ENCODE data around the gene COL17A1.

The COL17A1 gene

DNA sequence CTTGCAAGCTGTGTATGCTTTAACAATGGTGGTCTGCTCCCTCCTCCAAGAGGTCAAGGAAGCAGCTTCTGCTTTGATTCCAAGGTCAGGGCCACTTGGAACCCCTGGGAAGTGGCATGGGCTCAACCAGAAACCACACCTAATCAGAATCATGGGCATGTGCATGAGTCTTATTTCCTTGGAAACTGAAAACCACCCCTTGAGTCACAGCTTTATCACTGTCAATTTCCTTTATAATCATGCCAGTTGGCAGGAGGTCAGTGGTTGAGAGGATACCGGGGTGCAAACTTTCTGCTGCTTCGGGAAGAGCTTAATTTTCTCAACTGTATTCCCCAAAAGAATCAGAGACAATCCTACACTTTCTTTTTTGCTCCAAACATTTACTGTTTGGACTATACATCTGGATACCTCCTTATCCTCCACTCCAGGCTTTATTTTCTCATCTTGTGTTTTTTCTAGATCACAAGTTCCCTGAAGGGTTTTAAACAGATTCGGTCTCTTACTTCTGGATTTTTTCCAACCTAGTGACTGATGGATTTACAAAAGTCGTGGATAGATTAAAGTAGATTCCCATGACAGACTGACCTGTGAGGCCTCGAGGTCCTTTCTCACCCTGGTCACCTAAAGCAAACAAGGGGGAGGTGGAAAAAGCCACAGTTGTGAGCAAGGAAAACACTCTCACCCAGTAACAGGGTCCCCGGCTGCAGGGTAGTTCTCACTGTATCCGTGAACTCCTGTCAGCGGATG, 36.0 kb downstream of the COL17A1 start:
- DNase-seq = no peak

DNA sequence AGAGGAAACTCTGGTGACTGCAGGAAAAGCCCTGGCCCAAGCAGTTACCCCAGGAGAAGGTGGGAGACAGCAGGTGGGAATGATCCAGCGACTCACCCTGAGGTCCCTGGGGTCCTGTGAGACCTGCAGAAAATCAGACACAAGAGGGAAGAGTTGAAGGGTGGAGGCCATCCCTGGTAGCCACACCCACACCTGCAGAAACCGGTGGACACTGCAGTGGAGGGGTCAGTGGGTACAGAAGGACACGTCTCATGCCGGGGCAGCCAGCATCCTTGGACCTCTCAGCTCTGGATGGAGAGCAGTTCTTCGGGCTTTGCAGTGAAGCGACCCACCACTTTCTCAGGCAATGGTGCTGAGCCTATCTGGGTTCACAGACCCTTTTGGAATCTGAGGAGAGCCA, 39.0 kb downstream of the COL17A1 start:
- no peak for DNase-seq

DNA sequence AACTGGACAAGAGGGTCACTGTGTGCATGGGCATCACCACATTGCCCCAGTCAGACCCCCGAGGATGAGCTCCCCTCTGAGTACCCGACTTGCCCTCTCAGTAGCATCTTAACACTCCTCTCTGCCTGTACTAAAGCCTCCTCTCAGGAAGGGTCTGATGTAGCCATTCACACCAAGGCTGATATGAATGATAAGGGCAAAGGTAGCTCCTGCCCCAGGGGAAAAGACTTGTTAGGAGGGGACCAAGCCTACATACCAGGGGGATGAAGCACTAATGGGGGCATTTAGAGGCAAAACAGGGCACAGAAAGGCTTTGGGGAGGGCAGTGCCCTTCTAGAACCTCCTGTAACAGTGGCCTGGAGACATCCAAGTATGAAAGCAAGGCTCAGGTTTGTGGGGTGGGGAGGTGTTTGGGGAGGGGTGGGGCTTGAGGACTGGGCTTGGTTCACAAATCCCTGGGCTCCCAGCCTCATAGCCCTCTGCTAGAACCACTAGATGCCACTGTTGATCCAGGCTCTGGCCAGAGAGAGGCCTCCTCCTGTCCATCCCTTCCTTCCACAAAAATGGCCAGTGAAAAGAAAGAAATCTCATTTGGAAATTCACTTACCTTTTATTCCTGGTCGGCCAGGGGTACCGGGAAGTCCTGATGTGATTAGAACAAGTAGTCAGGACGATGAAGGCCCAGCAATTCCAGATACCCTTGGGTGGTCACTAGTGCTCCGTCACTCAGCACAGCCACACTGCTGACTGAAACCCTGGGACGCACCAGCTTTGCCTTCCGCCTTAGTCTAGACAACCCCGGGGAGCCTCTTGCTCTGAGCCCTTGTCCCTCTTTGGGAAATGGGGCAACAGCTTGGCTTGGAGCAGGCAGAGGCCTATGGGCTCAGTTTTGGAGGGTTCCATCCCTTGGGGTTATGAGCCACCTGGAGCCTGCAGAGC, 40.3 kb downstream of the COL17A1 start:
- DNase-seq = no peak

DNA sequence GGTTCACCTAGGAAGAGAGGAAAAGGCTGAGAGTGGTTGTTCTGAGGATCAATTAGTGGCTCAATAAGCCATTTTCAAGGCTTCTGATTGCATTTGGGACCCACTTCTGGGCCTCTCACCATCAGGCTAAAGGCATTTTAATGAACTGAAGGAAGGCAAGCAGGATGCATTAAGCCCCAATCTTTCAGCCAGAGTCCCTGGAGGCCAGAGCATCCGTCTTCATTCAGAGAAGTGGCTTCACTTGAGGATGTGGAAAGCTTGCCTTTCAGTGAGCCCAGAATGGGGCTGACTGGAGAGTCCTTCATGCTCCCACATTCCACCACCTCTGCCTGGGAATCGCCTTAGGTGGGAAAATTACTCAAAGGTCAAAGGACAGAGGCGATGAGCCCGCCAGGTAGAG, 41.8 kb downstream of the COL17A1 start:
- DNase-seq = no peak

DNA sequence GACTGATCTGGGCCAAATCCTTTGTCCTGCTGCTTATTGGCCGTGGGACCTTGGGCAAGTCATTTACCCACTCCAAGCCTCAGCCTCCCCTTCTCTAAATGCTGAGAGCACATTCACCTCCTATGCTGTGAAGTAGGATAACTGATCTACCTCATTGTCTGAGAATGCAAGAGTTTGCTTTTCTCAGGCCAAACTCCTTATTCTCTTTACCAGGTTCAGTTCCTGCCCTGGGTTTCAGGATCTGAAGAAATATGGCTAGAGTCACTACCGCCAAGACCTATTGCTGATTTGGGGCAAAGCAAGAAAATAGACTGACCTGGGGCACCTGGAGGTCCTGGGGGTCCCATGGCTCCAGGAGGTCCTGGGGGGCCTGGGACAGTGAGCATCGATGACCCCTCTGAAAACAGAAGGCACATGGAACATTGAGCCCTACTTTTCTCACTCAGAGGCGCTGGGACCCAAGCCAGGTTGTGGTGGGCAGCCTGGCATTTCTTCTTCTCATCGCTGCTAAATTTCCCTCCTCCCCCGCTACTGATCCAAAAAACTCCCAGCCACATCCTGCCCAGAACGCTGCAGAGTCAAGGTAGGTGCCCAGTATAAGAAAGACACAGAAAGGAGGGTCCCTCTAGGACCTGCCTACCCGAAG, 42.4 kb downstream of the COL17A1 start:
- no peak for DNase-seq

DNA sequence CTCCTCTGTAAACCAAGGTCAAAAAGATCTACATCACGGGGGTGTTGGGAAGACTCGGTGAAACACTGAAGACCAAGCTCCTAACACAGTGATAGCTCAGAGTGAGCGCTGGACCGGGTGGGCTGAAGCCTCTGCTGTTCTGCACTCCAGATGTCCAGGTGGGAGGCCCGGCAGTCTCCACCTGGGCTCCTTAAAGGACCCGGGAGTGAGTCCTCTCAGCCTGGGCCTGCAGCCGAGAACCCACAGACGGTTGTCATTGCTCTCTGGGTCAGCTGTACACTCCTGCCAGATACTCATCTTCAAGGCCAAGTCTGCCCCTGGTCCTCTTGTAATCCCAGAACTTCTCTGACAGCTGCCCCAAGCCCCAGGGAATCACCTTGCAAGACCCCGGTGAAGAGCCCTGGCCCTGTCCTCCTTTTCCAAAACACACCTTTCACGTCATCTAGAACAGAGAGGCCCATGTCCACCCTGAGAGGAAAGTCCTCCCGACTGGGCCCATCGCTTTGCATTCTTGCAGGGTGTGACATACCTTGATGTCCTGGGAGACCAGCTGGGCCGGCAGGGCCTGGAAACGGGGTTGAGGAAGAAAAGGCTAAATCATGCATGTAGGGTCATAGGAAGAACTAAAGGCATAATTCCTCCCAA, 43.7 kb downstream of the COL17A1 start:
- no peak for DNase-seq

DNA sequence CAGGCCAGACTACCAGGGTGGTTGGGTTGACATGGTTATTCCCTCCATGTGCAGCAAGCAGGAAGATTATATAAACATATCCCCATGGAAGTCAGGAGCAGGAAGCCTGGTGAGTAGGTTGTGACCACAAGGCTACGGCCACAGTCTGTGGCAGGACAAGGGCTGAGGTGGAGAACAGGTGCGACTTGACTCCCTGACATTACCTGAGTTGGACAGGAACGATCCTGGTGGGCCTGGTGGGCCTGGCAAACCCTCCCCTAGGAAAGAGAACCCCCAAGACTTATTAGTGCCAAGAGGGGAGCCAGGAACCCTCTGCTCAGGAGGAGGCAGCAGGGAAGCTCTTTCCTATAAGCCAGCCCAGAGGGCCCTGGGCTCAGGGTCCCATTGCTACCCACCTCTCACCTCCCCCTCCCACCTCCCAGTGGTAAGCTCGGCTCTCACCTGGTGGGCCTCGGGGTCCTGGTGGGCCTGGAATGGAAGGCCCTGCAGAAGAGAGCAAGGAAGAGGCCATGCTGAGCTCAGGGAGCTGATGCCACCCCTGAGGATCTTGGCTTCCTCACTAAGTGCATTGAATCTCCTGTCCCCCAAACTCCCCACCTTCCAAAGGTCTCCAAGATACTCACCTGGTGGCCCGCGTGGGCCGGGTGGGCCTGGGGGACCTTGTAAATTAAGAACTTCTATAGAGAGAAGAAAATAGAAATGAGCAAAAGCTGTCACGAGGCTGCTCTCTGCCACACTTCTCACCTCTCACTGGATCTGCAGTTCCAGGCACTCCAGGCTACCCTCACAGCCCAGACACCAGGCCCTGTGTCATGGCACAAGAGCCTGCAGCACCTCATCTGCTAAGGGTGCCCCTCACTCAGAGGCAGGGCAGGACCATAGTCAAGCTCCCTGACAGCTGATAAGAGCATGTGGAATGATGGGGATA, 44.6 kb downstream of the COL17A1 start:
- DNase-seq = no peak

DNA sequence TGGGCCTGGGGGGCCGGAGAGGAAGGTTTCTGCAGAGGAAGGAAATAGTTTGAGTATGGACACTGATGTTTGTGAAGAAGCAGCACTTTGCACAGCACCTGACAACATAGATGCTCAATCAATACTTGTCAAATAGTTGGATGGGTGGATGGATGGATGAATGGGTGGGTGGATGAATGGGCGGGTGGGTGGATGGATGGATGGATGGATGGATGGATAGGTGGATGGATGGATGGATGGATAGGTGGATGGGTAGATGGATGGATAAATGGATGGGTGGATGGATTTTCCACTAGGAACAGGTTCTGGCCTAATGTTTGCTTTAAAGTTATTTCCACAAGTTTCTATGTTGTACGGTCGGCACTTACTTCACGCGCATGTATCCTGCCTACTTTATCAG, 45.3 kb downstream of the COL17A1 start:
- no peak for DNase-seq

DNA sequence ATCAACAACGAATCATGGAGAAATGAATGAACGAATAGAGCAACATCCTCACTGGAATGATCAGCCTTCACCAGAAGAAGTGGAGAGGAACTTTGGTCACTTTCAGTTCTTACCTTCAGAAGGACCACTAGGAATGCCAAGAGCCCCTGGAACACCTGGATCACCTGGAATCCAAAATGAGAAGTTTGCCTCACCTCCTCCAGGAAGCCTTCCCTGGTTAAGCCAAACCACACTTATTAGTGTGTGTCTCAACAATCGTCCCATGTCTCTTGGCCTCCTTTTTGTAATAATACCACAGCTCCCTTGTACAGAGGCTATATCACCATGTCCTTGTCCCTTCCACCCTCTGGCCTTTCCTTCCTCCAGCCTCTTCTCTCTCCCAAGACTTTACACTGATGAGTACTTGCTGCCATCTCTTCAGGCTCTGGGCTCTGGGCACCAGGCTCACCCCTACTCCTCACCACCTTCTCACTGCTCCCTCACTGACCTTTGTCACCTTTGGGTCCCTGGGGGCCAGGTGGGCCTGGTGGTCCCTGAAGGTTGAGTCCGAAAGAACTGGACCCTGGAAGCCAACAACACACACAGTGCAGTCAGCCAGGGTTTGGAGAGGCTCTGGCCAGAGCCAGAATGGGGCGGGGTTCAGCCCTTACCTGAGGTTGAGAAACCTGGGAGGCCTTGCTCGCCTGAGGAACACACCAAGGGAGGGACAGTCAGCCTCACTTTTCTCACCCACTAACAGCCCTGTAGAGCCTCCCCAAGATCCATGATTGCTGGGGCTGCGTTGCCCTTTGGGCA, 46.5 kb downstream of the COL17A1 start:
- DNase-seq = no peak

DNA sequence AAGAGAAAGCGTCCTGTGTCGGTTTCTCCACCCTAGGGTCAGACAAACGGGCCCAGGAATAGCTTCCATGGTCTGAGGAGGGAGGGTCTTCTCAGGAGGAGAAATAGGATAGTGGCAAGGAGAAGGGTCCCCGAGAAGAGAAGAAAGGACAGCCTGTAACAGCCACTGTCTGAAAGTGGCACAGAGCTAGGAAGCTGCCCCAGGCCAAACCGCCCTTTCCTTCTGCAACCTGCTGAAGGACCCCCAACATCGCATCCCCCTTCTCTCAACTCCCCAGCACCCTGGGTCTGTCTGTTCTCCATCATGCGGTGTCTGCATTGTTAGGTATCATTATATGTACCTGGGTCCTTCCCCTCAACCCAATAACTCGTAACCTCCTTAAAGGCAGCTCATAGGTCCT, 47.1 kb downstream of the COL17A1 start:
- no peak for DNase-seq

DNA sequence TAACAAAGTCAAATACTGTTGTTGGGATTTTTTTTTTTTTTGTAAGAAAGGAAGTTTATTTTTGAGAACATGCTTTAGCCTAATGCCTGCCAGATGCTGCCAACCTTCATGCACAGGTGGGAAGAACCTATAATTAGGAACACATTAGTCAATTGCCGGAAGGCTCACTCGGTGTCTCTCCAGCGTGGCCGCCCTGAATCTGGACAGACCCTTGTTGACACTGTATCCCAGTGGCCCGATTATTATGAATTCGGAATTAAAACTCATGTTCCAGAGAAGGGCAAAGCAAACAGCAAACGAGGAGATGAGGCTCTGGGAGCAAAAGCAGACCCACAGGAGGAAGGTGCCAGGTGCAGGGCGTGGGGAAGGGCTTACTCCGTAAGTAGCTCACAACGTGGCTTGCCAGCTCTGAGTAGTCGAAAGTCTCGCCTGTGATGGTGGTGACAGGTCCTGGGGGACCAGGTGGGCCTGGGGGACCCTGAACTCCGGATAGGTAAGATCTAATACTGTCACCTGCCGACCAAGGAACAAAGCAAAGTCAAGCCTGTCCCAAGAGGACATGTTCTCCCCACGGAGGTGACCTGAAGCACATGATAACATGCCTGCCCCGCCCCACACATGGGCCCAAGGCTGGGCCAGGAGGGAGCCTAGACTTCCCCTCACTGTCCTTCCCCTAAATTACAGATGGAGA, 48.3 kb downstream of the COL17A1 start:
- peak; percentile 41 for DNase-seq

DNA sequence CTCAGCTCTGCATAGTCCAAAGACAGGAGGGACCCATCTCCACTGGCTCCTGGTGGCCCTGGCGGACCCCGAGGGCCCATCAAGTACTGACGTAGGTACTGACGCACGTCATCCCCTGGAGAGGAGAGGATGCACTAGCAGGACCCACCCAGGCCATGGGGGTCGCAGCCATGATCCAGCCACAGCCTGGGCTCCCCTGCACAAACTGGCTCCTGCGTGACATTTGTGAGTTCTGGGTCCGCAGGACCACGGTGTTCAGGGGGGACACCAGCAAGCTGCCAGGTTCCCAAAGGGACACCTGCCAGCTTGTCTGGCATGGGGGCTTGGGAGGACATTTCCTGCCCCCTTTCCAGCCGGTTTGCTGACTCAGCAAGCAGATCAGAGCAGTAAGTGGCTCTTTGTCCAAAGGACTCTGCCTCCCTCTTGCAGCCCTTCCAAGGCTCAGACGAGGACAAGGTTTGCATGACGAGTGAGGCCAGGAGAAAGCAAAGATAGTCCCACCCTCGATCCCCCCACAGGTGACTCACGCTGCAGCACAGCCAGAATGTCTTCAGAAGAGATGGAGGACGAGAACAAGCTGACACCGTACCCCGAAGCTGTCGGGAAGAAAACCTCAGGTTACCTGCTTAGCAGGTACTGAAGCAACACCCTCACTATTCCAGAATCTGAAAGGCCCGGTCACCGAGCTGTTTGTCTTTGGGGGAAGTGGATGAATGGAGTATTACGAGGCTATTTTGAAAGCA, 49.0 kb downstream of the COL17A1 start:
- DNase-seq = no peak

DNA sequence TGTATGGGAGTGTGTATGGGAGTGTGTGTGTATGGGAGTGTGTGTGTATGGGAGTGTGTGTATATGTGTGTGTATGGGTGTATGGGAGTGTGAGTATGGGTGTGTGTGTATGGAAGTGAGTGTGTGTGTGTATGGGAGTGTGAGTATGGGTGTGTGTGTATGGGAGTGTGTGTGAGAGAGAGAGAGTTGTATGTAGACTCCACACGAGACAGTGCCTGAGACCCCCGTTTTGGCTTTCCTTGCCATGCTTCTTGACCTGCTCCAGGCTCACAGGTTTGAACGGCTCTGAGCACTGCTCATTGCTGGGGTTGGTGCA, 49.7 kb downstream of the COL17A1 start:
- no peak for DNase-seq

DNA sequence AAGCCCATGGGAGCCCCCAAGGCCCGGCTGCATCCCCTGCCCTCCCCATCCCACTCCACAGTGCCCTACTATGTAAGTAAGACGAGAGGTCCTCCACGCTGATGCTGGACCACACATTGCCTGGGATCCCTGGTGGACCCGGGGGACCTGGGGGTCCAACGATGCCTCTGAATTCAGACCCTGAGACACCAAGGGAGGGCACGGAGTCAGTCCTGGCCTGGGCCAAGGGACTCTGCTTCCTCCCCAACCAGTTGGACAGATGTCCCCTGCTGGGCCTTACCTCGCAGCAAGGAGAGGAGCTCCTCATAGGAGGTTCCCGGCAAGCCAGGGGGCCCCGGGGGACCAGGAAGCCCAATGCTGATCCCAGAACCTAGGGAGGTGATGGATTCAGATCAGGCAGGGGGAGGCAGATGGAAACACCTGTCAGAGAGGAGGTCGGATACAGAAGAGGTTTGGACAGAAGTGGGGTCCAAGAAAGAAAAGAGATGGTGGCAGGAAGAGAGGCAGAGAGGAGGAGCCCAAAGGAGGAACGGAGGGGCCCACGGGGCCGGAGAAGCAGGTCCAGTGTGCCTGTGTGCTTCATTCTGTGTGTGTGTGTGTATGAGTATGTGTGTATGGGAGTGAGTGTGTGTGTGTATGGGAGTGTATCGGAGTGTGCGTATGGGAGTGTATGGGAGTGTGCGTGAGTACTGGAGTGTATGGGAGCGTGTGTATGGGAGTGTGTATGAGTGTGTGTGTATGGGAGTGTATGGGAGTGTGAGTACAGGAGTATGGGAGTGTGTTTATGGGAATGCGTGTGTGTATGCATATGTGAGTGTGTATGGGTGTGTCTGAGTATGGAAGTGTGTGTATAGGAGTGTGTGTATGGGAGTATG, 50.2 kb downstream of the COL17A1 start:
- DNase-seq = no peak

DNA sequence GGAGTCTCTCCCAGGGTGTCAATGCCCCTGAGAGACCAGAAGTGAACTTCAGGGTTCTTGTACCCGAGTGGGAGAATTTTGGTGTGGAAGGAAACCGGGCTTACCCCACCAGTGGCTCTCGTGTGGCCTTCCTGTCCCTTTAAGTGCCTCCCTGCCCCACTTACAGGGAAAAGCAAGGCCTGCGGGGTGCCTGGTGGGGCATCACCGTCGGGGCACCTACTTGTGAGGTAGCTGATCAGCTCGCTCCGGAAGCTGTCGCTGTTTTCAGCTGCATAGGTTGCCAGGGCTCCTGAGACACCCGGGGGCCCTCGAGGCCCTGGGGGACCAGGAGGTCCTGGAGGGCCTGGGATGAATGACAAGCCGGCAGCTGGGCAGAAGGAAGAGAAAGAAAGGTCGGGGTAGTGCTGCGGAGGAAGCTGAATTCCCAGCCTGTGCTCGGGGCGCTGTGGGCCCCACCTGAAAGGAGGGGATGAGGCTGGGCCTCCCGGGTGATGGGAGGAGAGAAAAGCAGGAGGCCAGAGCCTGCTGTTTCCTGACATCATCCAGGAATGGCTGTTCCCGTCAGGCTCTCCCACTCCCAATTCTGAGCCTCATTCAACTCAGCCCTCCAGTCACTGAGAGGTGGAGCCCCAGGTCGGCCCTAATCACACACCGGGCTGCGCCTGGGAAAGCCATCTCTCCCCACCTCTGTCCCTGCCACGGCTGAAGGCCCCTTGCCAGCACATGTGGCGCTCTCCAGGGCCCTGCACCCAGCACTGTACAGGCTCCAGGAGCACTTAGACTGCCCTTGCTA, 51.1 kb downstream of the COL17A1 start:
- DNase-seq = no peak

DNA sequence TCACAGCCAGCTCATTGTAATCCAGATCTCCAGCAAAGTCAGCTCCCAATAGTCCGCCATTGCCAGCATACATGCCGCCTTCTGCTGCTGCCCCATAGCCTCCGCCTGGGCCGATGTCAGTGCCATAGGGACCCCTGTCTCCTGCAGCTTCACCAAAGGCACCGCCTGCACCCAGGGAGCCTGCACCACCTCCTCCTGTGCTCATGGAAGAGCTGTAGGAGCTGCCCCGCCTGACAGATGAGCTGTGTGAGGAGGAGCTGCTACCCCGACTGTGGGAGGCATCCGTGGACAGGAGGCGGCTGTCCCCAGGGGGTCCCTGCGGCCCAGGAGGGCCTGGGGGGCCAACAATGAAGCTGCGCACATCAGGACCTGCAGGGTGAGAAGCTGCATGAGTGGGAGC, 51.7 kb downstream of the COL17A1 start:
- DNase-seq = no peak

DNA sequence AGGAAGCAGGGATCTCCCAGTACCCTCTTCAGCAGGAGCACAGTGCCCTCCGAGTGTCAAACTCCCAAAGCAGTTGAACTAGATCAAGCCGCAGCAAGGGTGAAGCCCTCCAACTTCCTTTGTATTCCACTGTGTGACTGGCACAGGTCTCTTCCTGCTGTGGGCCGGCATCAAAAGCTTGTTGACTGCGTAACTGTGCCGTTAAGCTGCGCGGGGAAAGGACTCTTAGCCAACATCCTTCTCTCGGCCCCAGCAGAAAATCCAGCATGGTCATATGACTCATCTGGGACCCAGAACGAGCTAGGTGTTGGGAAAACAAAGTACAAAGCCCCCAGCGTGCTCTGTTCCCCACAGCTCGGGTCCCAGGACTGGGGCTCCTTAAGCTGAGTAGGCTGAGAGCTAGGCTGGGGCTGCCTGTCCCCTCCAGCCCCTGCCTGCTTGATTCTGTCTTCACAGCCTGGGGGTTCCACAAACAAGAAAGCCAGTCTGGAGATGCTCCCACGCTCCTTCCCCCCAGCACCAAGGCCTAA, 52.2 kb downstream of the COL17A1 start:
- no peak for DNase-seq

Data from NCI-H2081 treated with DMSO at 0.1 percent for 48 hours (cell line).